Measurements from ENCODE around the gene ABCC11. TPM values are rescaled to one million over a fixed set of nuclear protein-coding genes. Genes with fewer than 3 reads are reported as not detected.

ABCC11 gene
- total RNA-seq, 1 donor from 2014 or later = 0.09 TPM

- Mint-ChIP-seq H3K27ac (ENCODE audit: unreplicated experiment) (peak overlapping the region; percentile 28), H3K4me1 (peaks cover 3% of the 10 kb centered on the region), H3K4me3 (no peak overlapping the region), H3K27me3 (ENCODE audit: low read depth) (no peaks in the 10 kb centered on the region), H3K36me3 (ENCODE audit: low read depth) (peaks cover 9% of the 10 kb centered on the region), H3K9me3 (no peaks in the 10 kb centered on the region)
- TF ChIP-seq, protein P1, sequence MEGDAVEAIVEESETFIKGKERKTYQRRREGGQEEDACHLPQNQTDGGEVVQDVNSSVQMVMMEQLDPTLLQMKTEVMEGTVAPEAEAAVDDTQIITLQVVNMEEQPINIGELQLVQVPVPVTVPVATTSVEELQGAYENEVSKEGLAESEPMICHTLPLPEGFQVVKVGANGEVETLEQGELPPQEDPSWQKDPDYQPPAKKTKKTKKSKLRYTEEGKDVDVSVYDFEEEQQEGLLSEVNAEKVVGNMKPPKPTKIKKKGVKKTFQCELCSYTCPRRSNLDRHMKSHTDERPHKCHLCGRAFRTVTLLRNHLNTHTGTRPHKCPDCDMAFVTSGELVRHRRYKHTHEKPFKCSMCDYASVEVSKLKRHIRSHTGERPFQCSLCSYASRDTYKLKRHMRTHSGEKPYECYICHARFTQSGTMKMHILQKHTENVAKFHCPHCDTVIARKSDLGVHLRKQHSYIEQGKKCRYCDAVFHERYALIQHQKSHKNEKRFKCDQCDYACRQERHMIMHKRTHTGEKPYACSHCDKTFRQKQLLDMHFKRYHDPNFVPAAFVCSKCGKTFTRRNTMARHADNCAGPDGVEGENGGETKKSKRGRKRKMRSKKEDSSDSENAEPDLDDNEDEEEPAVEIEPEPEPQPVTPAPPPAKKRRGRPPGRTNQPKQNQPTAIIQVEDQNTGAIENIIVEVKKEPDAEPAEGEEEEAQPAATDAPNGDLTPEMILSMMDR (conservative IDR thresholded peaks at IDR 0.05) = no peak
- no peak for DNase-seq (ENCODE audit: low read depth, low spot score)
These were observed 31.9 kb upstream of the ABCC11 start for GRCh38 chr16:48279199-48279598.

DNA sequence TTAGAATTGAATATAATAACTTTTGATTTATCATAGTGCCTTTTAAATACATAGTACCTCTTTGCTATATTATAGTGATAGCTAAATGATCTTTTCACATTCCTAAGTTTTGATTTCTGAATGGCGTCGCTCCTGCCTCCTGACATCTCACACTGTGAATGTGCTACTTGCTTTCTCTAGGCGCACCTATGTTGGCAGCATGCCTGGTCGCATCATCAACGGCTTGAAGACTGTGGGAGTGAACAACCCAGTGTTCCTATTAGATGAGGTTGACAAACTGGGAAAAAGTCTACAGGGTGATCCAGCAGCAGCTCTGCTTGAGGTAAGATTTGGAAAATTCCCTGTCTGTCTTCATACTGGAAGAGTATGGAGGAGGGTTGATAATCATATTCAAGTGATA, 29.8 kb upstream of the ABCC11 start:
- TF ChIP-seq, protein P1 (conservative IDR thresholded peaks at IDR 0.05) = no peak
- Mint-ChIP-seq H3K4me3 (no peak overlapping the region), H3K9me3 (no peaks in the 10 kb centered on the region), H3K36me3 (ENCODE audit: low read depth) (no peaks in the 10 kb centered on the region), H3K27ac (ENCODE audit: unreplicated experiment) (no peak overlapping the region), H3K27me3 (ENCODE audit: low read depth) (no peaks in the 10 kb centered on the region), H3K4me1 (peaks cover 12% of the 10 kb centered on the region)
- no peak for DNase-seq (ENCODE audit: low read depth, low spot score)

GRCh38 chr16:48276102-48276501, 28.8 kb upstream of the ABCC11 start:
- no peaks in the 10 kb centered on the region for H3K9me3 Mint-ChIP-seq
- TF ChIP-seq, protein P1 (conservative IDR thresholded peaks at IDR 0.05) = no peak
- H3K4me3 Mint-ChIP-seq = no peak overlapping the region
- no peaks in the 10 kb centered on the region for H3K36me3 Mint-ChIP-seq (ENCODE audit: low read depth)
- no peak for DNase-seq (ENCODE audit: low read depth, low spot score)
- H3K27me3 Mint-ChIP-seq (ENCODE audit: low read depth) = no peaks in the 10 kb centered on the region
- peak overlapping the region; percentile 32 for H3K27ac Mint-ChIP-seq (ENCODE audit: unreplicated experiment)
- H3K4me1 Mint-ChIP-seq = peaks cover 12% of the 10 kb centered on the region

DNA sequence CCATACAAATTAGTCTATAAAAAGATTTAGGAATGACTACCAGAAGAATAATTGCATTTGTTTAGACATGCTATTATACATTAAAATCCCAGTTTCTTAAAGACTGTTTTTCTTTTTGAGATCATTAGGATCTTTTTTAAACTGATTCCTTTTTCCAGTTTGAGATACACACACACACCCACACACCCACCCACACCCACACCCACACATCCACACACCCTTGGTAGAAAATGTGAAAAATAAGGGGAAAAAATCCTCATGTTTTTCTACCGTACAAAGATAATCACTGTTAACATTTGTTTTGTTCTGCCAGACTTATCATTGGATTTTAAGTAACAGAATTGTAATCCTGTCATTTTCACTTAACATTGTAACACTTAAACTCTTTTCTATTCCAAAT, 27.1 kb upstream of the ABCC11 start:
- Mint-ChIP-seq H3K36me3 (ENCODE audit: low read depth) (no peaks in the 10 kb centered on the region), H3K27me3 (ENCODE audit: low read depth) (no peaks in the 10 kb centered on the region), H3K4me3 (no peak overlapping the region), H3K4me1 (peaks cover 12% of the 10 kb centered on the region), H3K9me3 (no peaks in the 10 kb centered on the region), H3K27ac (ENCODE audit: unreplicated experiment) (no peak overlapping the region)
- DNase-seq (ENCODE audit: low read depth, low spot score) = no peak
- TF ChIP-seq, protein P1 (conservative IDR thresholded peaks at IDR 0.05) = no peak

DNA sequence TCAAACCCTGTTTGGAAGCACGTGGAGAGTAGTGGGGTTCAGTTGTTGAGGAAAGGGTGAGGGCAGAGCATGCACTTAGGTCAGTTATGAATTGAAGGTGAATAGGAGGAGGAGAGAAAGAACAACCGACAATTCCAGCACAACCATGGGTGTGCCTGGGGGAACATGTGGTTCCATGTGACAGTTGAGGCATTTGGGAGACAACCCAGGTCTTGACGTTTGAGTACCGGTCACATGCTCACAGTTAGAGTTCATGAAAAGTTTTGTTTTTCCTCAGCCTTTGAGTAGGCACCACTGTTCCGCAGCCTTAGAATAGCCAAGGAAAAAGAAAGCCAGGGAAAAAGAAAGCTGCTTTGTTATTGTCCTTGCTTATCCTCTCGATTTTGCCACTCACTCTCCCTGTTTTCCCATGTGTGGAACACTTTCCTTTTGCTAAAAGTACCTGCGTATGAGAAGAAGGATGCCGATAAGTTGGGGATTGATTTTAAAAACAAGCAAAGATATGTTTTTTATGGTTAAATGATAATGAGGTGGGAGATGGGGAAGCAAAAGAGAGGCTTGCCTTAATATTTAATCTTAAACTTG, 25.6 kb upstream of the ABCC11 start:
- H3K27me3 Mint-ChIP-seq (ENCODE audit: low read depth) = no peaks in the 10 kb centered on the region
- no peak overlapping the region for H3K4me3 Mint-ChIP-seq
- H3K27ac Mint-ChIP-seq (ENCODE audit: unreplicated experiment) = peak overlapping the region; percentile 60
- H3K36me3 Mint-ChIP-seq (ENCODE audit: low read depth) = no peaks in the 10 kb centered on the region
- H3K4me1 Mint-ChIP-seq = peaks cover 12% of the 10 kb centered on the region
- DNase-seq (ENCODE audit: low read depth, low spot score) = no peak
- no peaks in the 10 kb centered on the region for H3K9me3 Mint-ChIP-seq
- TF ChIP-seq, protein P1 (conservative IDR thresholded peaks at IDR 0.05) = no peak
